Nephron (organoid): ENCODE measurements around the gene ARMC8.

Experiments
- H3K27ac Mint-ChIP-seq, 3 experiments: 2 replicates each; pipeline ENCODE4 v1.8.0; 2020; ENCODE audit warnings: mixed read lengths in 3 of 3, mild to moderate bottlenecking in 2 of 3, moderate library complexity in 1 of 3
- H3K27me3 Mint-ChIP-seq: 2 replicates; pipeline ENCODE4 v1.8.0; 2021; ENCODE audit warnings: low read depth, mild to moderate bottlenecking, moderate library complexity, mixed read lengths
- H3K36me3 Mint-ChIP-seq: 2 replicates; pipeline ENCODE4 v1.8.0; 2020; ENCODE audit warnings: low read depth, mixed read lengths
- H3K4me1 Mint-ChIP-seq: 2 replicates; pipeline ENCODE4 v1.8.0; 2020; ENCODE audit warnings: mixed read lengths
- H3K4me3 Mint-ChIP-seq, 3 experiments: 2 replicates each; pipeline ENCODE4 v1.8.0; 2020; ENCODE audit warnings: mild to moderate bottlenecking in 3 of 3, mixed read lengths in 3 of 3, moderate library complexity in 2 of 3
- H3K9me3 Mint-ChIP-seq: 2 replicates; pipeline ENCODE4 v1.8.0; 2020; ENCODE audit warnings: mixed read lengths
- CTCF ChIP-seq, 3 experiments: fragments of 200-600 bp; sonication (generic); IDR thresholded peaks; one replicate each; pipeline ENCODE4 v1.5.0; 2021; ENCODE audit warnings: antibody characterized with exemption in 3 of 3; ENCODE audit not compliant: unreplicated experiment in 3 of 3

The ARMC8 gene

GRCh38 chr3:138213398-138214085 lies 26.4 kb downstream of the ARMC8 start:
- Mint-ChIP-seq H3K4me3 (no peak overlapping the region), H3K27me3 (no peaks in the 10 kb centered on the region), H3K4me1 (no peaks in the 10 kb centered on the region), H3K9me3 (no peaks in the 10 kb centered on the region), H3K36me3 (peaks cover 34% of the 10 kb centered on the region), H3K27ac (no peak overlapping the region)
- no peak for TF ChIP-seq CTCF (IDR thresholded peaks at IDR 0.05; ENCODE audit: unreplicated experiment in 3 of 3)

- Mint-ChIP-seq H3K4me3 (no peak overlapping the region), H3K36me3 (peaks cover 20% of the 10 kb centered on the region), H3K27me3 (no peaks in the 10 kb centered on the region), H3K27ac (no peak overlapping the region), H3K9me3 (no peaks in the 10 kb centered on the region), H3K4me1 (no peaks in the 10 kb centered on the region)
- no peak for TF ChIP-seq CTCF (IDR thresholded peaks at IDR 0.05; ENCODE audit: unreplicated experiment in 3 of 3)
These were observed 32.2 kb downstream of the ARMC8 start for GRCh38 chr3:138219255-138219654.

GRCh38 chr3:138220242-138220641 lies 33.1 kb downstream of the ARMC8 start:
- TF ChIP-seq CTCF (IDR thresholded peaks at IDR 0.05; ENCODE audit: unreplicated experiment in 3 of 3): no peak
- Mint-ChIP-seq H3K4me3 (no peak overlapping the region), H3K9me3 (no peaks in the 10 kb centered on the region), H3K4me1 (no peaks in the 10 kb centered on the region), H3K27ac (no peak overlapping the region), H3K36me3 (peaks cover 28% of the 10 kb centered on the region), H3K27me3 (no peaks in the 10 kb centered on the region)

GRCh38 chr3:138220788-138221187 lies 33.7 kb downstream of the ARMC8 start:
- Mint-ChIP-seq H3K27ac (no peak overlapping the region), H3K4me3 (no peak overlapping the region), H3K27me3 (no peaks in the 10 kb centered on the region)

GRCh38 chr3:138222131-138222941 lies 35.2 kb downstream of the ARMC8 start:
- Mint-ChIP-seq H3K4me1 (no peaks in the 10 kb centered on the region), H3K9me3 (no peaks in the 10 kb centered on the region), H3K27me3 (no peaks in the 10 kb centered on the region), H3K27ac (no peak overlapping the region), H3K36me3 (peaks cover 44% of the 10 kb centered on the region), H3K4me3 (no peak overlapping the region)
- no peak for TF ChIP-seq CTCF (IDR thresholded peaks at IDR 0.05; ENCODE audit: unreplicated experiment in 3 of 3)

More at GRCh38 chr3:138220788-138221187, 33.7 kb downstream of the ARMC8 start:
- peaks cover 33% of the 10 kb centered on the region for H3K36me3 Mint-ChIP-seq
- TF ChIP-seq CTCF (IDR thresholded peaks at IDR 0.05; ENCODE audit: unreplicated experiment in 3 of 3): no peak
- no peaks in the 10 kb centered on the region for H3K9me3 Mint-ChIP-seq
- H3K4me1 Mint-ChIP-seq: no peaks in the 10 kb centered on the region
